Astrocyte of the spinal cord (primary cell): ENCODE results near the gene GDPD3.
A peak's percentile ranks its signal among the peaks of the same experiment; 100 is the strongest.

ENCODE experiments used
- DNase-seq: peaks from one replicate; pipeline ENCODE4 v3.0.0; 2011; ENCODE audit warnings: low read depth, low spot score
- H3K4me3 ChIP-seq: 2 replicates; pipeline ENCODE4 v1.5.1; 2011; ENCODE audit warnings: low read depth, mild to moderate bottlenecking, low read length, moderate library complexity
- CTCF ChIP-seq: IDR thresholded peaks from 2 replicates; pipeline ENCODE4 v1.5.1; 2012; ENCODE audit warnings: low read depth, mild to moderate bottlenecking, low read length, inconsistent platforms
- in situ Hi-C: cut with HindIII; loops from 2 replicates; pipeline ENCODE4 v1.10.0; 2017; ENCODE audit warnings: low sequenced_read_pairs

Gene GDPD3

GRCh38 chr16:30065943-30066760 lies 47.2 kb downstream of the GDPD3 start:
- no peak for DNase-seq
- peak overlapping the region; percentile 97 for H3K4me3 ChIP-seq
- in situ Hi-C loops: no loop called here
- TF ChIP-seq CTCF: no peak

GRCh38 chr16:30065102-30065942 lies 48.0 kb downstream of the GDPD3 start, which contains the start of gene ALDOA:
Gene ALDOA (plus strand): TSS chr16:30065760. CDS start chr16:30066898, 1,138 bp downstream.
- in situ Hi-C loops: no loop called here
- peak within 1 kb of the TSS; percentile 97 for H3K4me3 ChIP-seq
- TF ChIP-seq CTCF: no peak

GRCh38 chr16:30064729-30065101 lies 48.6 kb downstream of the GDPD3 start:
- H3K4me3 ChIP-seq: peak overlapping the region; percentile 49
- in situ Hi-C loops: no loop called here
- TF ChIP-seq CTCF: no peak
- DNase-seq: no peak

More at GRCh38 chr16:30065102-30065942, 48.0 kb downstream of the GDPD3 start, which contains the start of gene ALDOA:
- DNase-seq: peak; percentile 100

- in situ Hi-C loops: no loop called here
- DNase-seq: peak; percentile 47
- peak; percentile 34 for TF ChIP-seq CTCF
- peak overlapping the region; percentile 49 for H3K4me3 ChIP-seq
Observed at GRCh38 chr16:30063893-30064728, 49.2 kb downstream of the GDPD3 start.

- in situ Hi-C loops: no loop called here
- no peak for DNase-seq
- TF ChIP-seq CTCF: no peak
- H3K4me3 ChIP-seq: no peak overlapping the region
Observed at GRCh38 chr16:30063278-30063892, 50.0 kb downstream of the GDPD3 start.
